H1 (cell line): ENCODE measurements around the gene MBLAC1. TPM values are rescaled to one million over a fixed set of nuclear protein-coding genes. Genes with fewer than 3 reads are reported as not detected.

Experiments
- GABPA ChIP-seq: IDR thresholded peaks from 2 replicates; pipeline ENCODE4 v1.6.1; 2011; ENCODE audit warnings: mild to moderate bottlenecking, low read length, moderate library complexity, borderline replicate concordance; ENCODE audit not compliant: insufficient read depth
- SIN3A ChIP-seq, 2 experiments: IDR thresholded peaks in 1 of 2; conservative IDR thresholded peaks in 1 of 2; 2 replicates each; pipeline ENCODE4 v1.6.1; 2011 to 2012; ENCODE audit warnings: low read length in 2 of 2, improper control_type of control experiment in 1 of 2, low read depth in 1 of 2, mild to moderate bottlenecking in 1 of 2
- SIRT6 ChIP-seq: IDR thresholded peaks from one replicate; pipeline ENCODE4 v1.7.1; 2012; ENCODE audit warnings: low read length, inconsistent platforms
- TBP ChIP-seq: IDR thresholded peaks from 2 replicates; pipeline ENCODE4 v1.6.1; 2011; ENCODE audit warnings: low read depth, low read length, improper control_type of control experiment
- TCF12 ChIP-seq: IDR thresholded peaks from 2 replicates; pipeline ENCODE4 v1.6.1; 2011; ENCODE audit warnings: low read depth, mild to moderate bottlenecking, low read length
- polyA plus RNA-seq, 7 experiments: library from polyadenylated mRNA; depleted of rRNA in 3 of 7; stranded (reverse) in 5 of 7; unstranded in 2 of 7; fragments of >200 nt in 5 of 7; fragments of 200-250 nt in 2 of 7; gene quantifications; 1 replicate in 5 of 7; 2 replicates in 1 of 7; 4 replicates in 1 of 7; pipeline versions ENCODE4 v1.2.1 to v1.2.3, GENCODE V29; 2011 to 2013; ENCODE audit warnings: missing spikeins in 2 of 7, mixed read lengths in 2 of 7
- total RNA-seq: library from RNA; stranded (reverse); fragmentation: NEBNext Ultra II Directional; extraction: Animal tissue kit (Norgen Biotek cat#: 25700); gene quantifications from 2 replicates; pipeline ENCODE4 v1.2.1, GENCODE V29; 2021

MBLAC1 gene
- total and polyA plus RNA-seq, 2 of the 8 experiments (the other 6 are each of a cell fraction or from before 2014, with no cell fraction given): 1.00 to 1.7 TPM

- TF ChIP-seq SIN3A (conservative IDR thresholded peaks at IDR 0.05 in 1 of 2, IDR thresholded peaks at IDR 0.05 in 1 of 2; ENCODE audit: low read depth in 1 of 2, low read length in 2 of 2): no peak
- no peak for TF ChIP-seq SIRT6
- TF ChIP-seq TBP: no peak
- no peak for TF ChIP-seq GABPA
- no peak for TF ChIP-seq TCF12
Measured at GRCh38 chr7:100160067-100160466, 33.3 kb downstream of the MBLAC1 start (continued).
